ENCODE results near the gene AHNAK2. TPM values are rescaled to one million over a fixed set of nuclear protein-coding genes. Genes with fewer than 3 reads are reported as not detected.
A peak's percentile ranks its signal among the peaks of the same experiment; 100 is the strongest.

AHNAK2 gene
- total and polyA plus RNA-seq, 9 donors = 0.94 to 24.6 (median 3.9) TPM

GRCh38 chr14:104974146-104974541 is 4.0 kb downstream of the AHNAK2 start:
- DNase-seq = peak in 1 of 5 donors; percentile 17
- 17 to 28% (median 23%) methylated on average over 13 of the region's 13 CpGs for WGBS, 3 donors
- no peak overlapping the region for H3K4me3 ChIP-seq
- H3K36me3 ChIP-seq = no peaks in the 10 kb centered on the region
- H3K4me1 ChIP-seq (ENCODE audit: insufficient read depth) = peaks cover 30% of the 10 kb centered on the region
- TF ChIP-seq EP300 (IDR thresholded peaks at IDR 0.05) = no peak
- TF ChIP-seq, protein P1, sequence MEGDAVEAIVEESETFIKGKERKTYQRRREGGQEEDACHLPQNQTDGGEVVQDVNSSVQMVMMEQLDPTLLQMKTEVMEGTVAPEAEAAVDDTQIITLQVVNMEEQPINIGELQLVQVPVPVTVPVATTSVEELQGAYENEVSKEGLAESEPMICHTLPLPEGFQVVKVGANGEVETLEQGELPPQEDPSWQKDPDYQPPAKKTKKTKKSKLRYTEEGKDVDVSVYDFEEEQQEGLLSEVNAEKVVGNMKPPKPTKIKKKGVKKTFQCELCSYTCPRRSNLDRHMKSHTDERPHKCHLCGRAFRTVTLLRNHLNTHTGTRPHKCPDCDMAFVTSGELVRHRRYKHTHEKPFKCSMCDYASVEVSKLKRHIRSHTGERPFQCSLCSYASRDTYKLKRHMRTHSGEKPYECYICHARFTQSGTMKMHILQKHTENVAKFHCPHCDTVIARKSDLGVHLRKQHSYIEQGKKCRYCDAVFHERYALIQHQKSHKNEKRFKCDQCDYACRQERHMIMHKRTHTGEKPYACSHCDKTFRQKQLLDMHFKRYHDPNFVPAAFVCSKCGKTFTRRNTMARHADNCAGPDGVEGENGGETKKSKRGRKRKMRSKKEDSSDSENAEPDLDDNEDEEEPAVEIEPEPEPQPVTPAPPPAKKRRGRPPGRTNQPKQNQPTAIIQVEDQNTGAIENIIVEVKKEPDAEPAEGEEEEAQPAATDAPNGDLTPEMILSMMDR (IDR thresholded peaks at IDR 0.05) = no peak
- no peak for TF ChIP-seq POLR2A (IDR thresholded peaks at IDR 0.05)
- H3K27ac ChIP-seq = peak overlapping the region in 1 of 2 donors; percentile 50
- intact Hi-C loops (cut with DNase I) = loop anchor here in 1 of 4 donors (10.0 kb wide), 1 partner anchor 71 kb away; no protein-coding TSS in a partner anchor
- H3K27me3 ChIP-seq = no peaks in the 10 kb centered on the region
- H3K9me3 ChIP-seq = no peaks in the 10 kb centered on the region

GRCh38 chr14:104973385-104974145 is 4.6 kb downstream of the AHNAK2 start:
- H3K4me1 ChIP-seq (ENCODE audit: insufficient read depth) = peaks cover 32% of the 10 kb centered on the region
- no peaks in the 10 kb centered on the region for H3K9me3 ChIP-seq
- no peak for TF ChIP-seq EP300 (IDR thresholded peaks at IDR 0.05)
- TF ChIP-seq POLR2A (IDR thresholded peaks at IDR 0.05) = no peak
- TF ChIP-seq, protein P1 (IDR thresholded peaks at IDR 0.05) = no peak
- no peaks in the 10 kb centered on the region for H3K36me3 ChIP-seq
- 1 to 8% (median 3%) methylated on average over 22 to 23 of the region's 23 CpGs for WGBS, 3 donors
- no peaks in the 10 kb centered on the region for H3K27me3 ChIP-seq
- intact Hi-C loops (cut with DNase I) = loop anchor here in 1 of 4 donors (10.0 kb wide), 1 partner anchor 71 kb away; no protein-coding TSS in a partner anchor
- H3K4me3 ChIP-seq = no peak overlapping the region
- peak; percentile 75 to 82 (median 78) for DNase-seq
- peak overlapping the region in 1 of 2 donors; percentile 63 for H3K27ac ChIP-seq

DNA sequence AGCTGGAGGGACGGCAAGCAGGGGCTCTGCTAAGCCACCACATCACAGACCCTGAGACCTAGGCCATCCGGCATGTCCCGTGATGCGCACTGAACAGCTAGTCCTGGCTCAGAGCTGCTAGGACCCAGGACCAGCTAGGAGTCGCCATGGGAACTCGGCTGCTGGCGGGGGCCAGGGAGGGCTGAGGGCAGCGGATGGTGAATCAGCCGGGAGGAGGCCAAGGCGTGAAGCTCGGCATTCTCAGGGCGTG is 5.1 kb downstream of the AHNAK2 start:
- peak; percentile 82 to 86 (median 84) for DNase-seq
- no peak overlapping the region for H3K4me3 ChIP-seq
- peak overlapping the region in 1 of 2 donors; percentile 63 for H3K27ac ChIP-seq
- H3K9me3 ChIP-seq = no peaks in the 10 kb centered on the region
- H3K27me3 ChIP-seq = no peaks in the 10 kb centered on the region
- TF ChIP-seq EP300 (IDR thresholded peaks at IDR 0.05) (no peak), POLR2A (IDR thresholded peaks at IDR 0.05) (no peak)
- TF ChIP-seq, protein P1 (IDR thresholded peaks at IDR 0.05) = no peak
- H3K36me3 ChIP-seq = no peaks in the 10 kb centered on the region
- intact Hi-C loops (cut with DNase I) = loop anchor here in 1 of 4 donors (10.0 kb wide), 1 partner anchor 72 kb away; no protein-coding TSS in a partner anchor
- H3K4me1 ChIP-seq (ENCODE audit: insufficient read depth) = peaks cover 32% of the 10 kb centered on the region
- WGBS, 3 donors = 19 to 34% (median 26%) methylated on average over 11 to 12 of the region's 12 CpGs

DNA sequence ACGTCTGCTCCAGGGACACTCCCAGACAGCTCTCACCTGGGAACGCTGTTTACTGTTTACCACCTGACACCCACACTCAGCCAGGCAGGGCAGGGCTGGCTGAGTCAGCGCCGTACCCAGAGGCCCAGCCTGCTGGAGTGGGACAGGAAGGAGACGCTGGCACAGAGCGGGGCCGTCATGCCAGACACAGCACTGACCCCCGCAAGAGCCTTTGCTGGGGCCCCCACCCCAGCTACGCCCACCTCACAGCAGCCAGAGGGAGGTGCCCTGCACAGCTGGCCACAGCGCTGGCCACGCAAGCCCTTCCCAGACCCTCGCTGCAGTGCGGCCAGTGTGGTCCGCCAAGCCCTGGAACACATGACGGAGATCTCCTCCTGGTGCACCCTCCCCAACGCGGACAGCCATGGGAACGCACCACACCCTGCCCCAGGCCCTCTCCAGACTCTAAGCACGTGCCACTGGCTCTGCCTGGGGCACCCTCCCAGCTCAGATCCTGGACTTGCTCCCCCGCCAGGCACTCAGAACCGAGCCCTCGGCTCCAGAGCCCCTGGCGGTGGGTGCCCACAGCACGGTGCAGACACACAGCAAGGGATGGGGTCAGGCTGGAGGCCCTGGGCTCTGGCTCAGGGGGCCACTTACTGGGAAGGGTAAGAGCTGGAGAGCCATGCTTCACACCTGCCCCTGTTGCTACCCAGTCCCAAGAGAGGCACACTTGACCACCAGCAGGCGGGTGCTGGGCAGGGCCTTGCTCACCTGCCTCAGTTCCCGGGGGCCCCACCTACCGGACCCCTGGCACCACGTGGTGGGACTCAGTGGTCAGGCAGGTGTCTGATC is 5.7 kb downstream of the AHNAK2 start:
- no peaks in the 10 kb centered on the region for H3K9me3 ChIP-seq
- WGBS, 3 donors = 41 to 64% (median 46%) methylated on average over 28 of the region's 28 CpGs
- H3K4me3 ChIP-seq = no peak overlapping the region
- peak; percentile 60 to 73 (median 68) for DNase-seq
- H3K36me3 ChIP-seq = no peaks in the 10 kb centered on the region
- H3K27ac ChIP-seq = peak overlapping the region in 1 of 2 donors; percentile 63
- peaks cover 33% of the 10 kb centered on the region for H3K4me1 ChIP-seq (ENCODE audit: insufficient read depth)
- TF ChIP-seq POLR2A (IDR thresholded peaks at IDR 0.05) = no peak
- TF ChIP-seq, protein P1 (IDR thresholded peaks at IDR 0.05) = no peak
- no peak for TF ChIP-seq EP300 (IDR thresholded peaks at IDR 0.05)
- intact Hi-C loops (cut with DNase I) = loop anchor here in 1 of 4 donors (10.0 kb wide), 1 partner anchor 72 kb away; no protein-coding TSS in a partner anchor
- H3K27me3 ChIP-seq = no peaks in the 10 kb centered on the region

Measured in ovary (tissue), 9 donors.